Stimulated activated CD4-positive, alpha-beta T cell treated with anti-CD3 and anti-CD28 coated beads, Interleukin-15, amount 100 ng/mL, for 24 hours (primary cell): ENCODE data around the gene NUFIP2.
A peak's percentile ranks its signal among the peaks of the same experiment; 100 is the strongest.
"Not testable (repeated sequence)": the region's sequence is repeated elsewhere in the genome, so short reads cannot be mapped to it uniquely, and the experiment has no call there.

ENCODE experiments used
- DNase-seq: peaks from one replicate; pipeline ENCODE4 v3.0.0-alpha.2; 2020

Gene NUFIP2

DNA sequence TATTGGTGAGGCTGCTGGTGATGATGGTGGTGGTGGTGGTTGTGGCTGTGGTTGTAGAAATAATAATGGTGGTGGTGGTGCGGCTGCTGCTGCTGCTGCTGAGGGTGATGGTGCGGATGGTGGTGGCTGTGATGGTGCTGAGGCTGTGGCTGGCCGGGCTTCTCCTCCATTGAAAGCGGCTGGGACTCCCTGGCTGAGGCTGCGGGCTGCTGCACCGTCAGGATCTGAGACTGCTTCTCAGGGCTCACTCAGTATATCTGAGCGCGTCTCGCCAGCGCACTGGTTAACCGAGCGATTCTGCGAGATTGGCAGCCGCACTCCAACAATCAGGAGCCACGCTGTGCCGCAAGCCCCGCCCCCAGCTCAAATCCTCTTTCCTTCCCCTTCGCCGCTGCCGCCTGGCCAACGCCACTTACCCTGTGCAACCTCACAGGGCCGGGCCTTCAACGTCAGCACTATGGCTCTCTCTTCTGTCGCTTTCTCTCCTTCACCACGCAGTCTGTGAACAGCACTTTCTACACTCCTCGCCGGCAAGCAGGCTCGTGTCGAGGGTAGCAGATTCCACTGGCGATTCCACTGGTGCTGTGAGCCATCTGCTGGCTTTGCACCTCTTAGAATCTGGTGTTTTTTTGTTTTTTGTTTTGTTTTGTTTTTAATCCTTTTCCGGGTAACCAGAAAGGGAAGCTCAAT lies at the start of gene NUFIP2:
NUFIP2 (minus strand) TSS at position 259 of the 690 bp plus-strand sequence; CDS start at position 170, 89 bp downstream.
- DNase-seq, result peak; percentile 99

DNA sequence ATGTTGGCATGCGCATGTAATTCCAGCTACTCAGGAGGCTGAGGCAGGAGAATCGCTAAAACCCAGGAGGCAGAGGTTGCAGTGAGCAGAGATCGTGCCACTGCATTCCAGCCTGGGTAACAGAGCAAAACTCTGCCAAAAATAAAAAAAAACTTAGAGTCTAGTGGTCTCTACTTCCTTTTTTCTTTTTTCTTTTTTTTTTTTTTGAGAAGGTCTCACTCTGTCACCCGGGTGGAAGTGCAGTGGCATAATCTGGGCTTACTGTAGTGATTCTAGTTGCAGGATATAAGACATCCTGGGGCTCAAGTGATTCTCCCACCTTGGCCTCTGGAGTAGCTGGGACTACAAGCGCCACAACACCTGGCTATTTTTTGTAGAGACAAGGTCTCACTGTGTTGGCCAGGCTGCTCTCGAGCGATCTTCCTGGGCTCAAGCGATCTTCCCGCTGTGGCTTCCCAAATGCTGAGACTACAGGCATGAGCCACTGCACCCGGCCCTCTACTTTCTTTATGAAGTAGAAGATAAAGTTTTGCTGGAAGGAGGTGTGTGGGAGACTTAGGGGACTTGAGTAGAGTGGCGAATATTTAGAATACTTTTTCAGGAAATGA lies 48.3 kb upstream of the NUFIP2 start:
- no peak for DNase-seq

DNA sequence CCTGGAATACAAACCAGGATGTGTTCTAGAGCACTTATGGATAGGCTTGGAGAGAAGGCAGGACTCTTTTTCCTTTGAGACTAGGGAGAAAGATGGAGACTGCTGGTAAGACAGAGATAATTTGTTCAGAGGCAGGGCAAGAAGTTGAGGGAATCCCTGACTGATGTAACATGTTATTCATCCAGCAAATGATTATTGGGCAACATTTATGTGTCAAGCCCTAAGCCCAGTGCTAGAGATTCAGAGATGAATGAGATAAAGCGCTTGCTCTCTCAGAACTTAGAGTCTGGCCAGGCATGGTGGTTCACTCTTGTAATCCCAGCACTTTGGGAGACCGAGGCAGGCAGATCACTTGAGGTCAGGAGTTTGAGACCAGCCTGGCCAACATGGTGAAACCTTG lies 47.8 kb upstream of the NUFIP2 start:
- no peak for DNase-seq

- DNase-seq, result not testable (repeated sequence)
These were observed 45.1 kb upstream of the NUFIP2 start for GRCh38 chr17:29339016-29339415.

- no peak for DNase-seq
These were observed 37.7 kb upstream of the NUFIP2 start for GRCh38 chr17:29331708-29332085.

GRCh38 chr17:29331075-29331707 lies 37.2 kb upstream of the NUFIP2 start:
- no peak for DNase-seq

- DNase-seq, result no peak
These were observed 33.5 kb upstream of the NUFIP2 start for GRCh38 chr17:29327412-29327811.

GRCh38 chr17:29326023-29326813 lies 32.3 kb upstream of the NUFIP2 start:
- DNase-seq, result no peak

GRCh38 chr17:29322363-29322762 lies 28.4 kb upstream of the NUFIP2 start:
- no peak for DNase-seq

DNA sequence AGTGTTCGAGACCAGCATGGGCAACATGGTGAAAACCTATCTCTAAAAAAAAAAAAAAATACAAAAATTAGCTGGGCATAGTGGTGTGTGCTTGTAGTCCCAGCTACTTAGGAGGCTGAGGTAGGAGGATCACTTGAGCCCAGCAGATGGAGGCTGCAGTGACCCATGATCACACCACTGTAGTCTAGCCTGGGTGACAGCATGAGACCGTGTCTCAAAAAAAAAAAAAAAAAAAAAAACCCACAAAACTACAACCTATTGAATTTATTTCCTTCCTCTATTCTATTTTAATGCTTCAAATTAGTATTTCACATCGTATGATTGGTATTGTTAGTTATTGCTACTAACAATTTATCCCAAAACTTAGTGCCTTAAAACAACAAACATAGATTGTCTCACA lies 9.4 kb upstream of the NUFIP2 start:
- no peak for DNase-seq

DNA sequence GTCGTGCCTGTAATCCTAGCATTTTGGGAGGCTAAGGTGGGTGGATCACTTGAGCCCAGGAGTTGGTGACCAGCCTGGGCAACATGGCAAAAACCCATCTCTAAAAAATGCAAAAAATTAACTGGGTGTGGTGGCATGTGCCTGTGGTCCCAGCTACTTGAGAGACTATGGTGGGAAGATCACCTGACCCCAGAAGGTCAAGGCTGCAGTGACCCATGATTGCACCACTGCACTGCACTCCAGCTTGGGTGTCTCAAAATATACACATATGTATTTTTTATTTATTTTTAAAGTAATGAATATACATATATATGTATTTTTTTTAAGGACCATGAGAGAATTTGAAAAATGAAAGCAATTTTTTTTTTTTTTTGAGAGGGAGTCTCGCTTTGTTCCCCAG lies 5.1 kb upstream of the NUFIP2 start:
- no peak for DNase-seq

DNA sequence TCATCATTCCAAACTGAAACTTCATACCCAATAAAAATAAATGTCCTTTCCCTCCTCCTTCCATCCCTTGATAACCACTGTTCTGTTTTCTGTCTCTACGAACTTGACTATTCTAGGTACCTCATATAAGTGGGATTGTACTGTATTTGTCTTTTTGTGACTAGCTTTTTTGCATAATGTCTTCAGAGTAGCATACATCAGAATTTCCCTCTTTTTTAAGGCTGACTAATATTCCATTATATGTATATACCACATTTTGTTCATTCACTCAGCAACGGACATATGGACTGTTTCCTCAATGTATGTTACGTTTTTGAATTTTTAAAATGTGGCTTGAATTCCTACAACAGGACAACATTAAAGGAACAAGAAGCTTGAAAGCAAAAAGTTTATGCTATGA lies 1.5 kb upstream of the NUFIP2 start:
- no peak for DNase-seq

- DNase-seq, result no peak
These were observed 592 bp upstream of the NUFIP2 start for GRCh38 chr17:29294580-29294900.

GRCh38 chr17:29292992-29293889 lies 707 bp downstream of the NUFIP2 start:
- DNase-seq, result peak; percentile 78

GRCh38 chr17:29292071-29292991 lies 1.6 kb downstream of the NUFIP2 start:
- peak; percentile 64 for DNase-seq

GRCh38 chr17:29291163-29291752 lies 2.7 kb downstream of the NUFIP2 start:
- DNase-seq, result no peak

DNA sequence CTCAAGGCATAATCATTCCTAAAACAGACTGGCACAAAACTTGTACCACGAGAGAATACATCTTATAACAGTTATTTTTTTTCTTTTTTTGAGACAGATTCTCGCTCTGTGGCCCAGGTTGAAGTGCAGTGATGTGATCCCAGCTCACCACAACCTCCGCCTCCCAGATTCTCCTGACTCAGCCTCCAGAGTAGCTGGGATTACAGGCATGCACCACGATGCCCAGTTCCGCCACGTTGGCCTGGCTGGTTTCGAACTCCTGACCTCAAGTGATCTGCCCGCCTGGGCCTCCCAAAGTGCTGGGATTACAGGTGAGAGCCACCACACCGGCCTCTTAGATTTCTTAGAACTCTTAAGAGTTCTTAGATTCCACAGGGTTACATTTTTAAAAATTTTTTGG lies 4.1 kb downstream of the NUFIP2 start:
- DNase-seq, result no peak

- no peak for DNase-seq
These were observed 10.0 kb downstream of the NUFIP2 start for GRCh38 chr17:29283961-29284360.

GRCh38 chr17:29283496-29283895 lies 10.5 kb downstream of the NUFIP2 start:
- no peak for DNase-seq

GRCh38 chr17:29279397-29280070 lies 14.4 kb downstream of the NUFIP2 start:
- DNase-seq, result no peak
